ENCODE data around the gene CRAMP1. TPM values are rescaled to one million over a fixed set of nuclear protein-coding genes. Genes with fewer than 3 reads are reported as not detected.

CRAMP1 gene
- total RNA-seq, 1 donor from 2014 or later, result 10.0 TPM

DNA sequence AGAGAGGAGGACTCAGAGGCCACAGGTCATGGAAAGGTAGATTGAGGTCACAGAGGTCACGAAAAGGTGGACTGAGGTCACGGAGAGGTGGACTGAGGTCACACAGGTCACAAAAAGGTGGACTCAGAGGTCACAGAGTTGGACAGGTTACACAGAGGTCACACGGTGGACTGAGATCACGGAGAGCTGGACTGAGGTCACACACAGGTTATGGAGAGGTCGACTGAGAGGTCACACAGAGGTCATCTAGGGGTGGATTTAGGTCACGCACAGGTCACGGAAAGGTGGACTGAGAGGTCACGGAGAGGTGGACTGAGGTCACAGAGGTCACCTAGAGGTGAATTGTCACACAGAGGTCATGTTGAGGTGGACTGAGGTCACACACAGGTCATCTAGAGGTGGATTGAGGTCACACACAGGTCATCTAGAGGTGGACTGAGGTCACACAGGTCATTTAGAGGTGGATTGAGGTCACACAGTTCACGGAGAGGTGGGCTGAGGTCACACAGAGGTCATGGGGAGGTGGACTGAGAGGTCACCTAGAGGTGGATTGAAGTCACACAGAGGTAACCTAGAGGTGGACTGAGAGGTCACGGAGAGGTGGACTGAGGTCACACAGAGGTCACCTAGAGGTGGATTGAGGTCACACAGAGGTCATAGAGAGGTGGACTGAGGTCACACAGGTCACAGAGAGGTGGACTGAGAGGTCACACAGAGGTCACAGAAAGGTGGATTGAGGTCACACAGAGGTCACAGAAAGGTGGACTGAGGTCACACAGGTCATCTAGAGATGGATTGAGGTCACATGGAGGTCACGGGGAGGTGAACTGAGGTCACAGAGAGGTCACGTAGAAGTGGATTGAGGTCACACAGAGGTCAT lies 39.2 kb downstream of the CRAMP1 start:
- ATAC-seq (ENCODE audit: poor library complexity), result no peak
- intact Hi-C loops (cut with DNase I), result no loop called here
- no peak for DNase-seq

DNA sequence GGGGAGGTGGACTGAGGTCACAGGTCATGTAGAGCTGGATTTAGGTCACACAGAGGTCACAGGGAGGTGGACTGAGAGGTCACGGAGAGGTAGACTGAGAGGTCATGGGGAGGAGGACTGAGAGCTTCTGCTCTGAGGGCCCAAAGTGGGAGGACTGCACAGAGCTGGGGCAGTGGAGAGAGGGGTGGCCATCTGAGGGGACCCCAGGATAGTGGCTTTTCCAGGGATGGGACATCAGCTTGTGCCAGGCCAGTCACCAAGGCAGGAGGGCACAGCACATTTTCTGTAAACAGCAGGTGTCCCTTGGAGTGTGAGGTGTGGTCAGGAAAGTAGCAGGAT lies 39.8 kb downstream of the CRAMP1 start:
- intact Hi-C loops (cut with DNase I), result no loop called here
- DNase-seq (no peak), ATAC-seq (ENCODE audit: poor library complexity) (no peak)

DNA sequence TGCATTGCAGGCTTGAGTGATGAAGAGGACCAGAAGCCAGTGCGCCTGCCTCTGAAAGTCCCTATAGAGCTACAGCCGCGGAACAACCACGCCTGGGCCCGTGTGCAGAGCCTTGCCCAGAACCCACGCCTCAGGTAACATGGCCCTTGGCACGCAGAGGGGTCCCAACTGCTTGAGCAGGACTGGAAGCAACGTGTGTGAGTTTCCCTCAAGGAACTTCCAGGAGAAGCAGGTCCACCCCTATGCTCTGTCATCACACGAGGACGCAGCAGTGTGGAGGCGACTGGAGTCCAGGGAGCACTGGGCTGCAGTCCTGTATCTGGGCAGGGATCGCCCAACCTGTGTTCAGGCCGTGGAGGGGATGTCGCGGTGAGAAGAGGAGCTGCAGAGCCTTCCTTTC lies 40.9 kb downstream of the CRAMP1 start:
- no peak for DNase-seq
- intact Hi-C loops (cut with DNase I), result no loop called here
- ATAC-seq (ENCODE audit: poor library complexity), result no peak

DNA sequence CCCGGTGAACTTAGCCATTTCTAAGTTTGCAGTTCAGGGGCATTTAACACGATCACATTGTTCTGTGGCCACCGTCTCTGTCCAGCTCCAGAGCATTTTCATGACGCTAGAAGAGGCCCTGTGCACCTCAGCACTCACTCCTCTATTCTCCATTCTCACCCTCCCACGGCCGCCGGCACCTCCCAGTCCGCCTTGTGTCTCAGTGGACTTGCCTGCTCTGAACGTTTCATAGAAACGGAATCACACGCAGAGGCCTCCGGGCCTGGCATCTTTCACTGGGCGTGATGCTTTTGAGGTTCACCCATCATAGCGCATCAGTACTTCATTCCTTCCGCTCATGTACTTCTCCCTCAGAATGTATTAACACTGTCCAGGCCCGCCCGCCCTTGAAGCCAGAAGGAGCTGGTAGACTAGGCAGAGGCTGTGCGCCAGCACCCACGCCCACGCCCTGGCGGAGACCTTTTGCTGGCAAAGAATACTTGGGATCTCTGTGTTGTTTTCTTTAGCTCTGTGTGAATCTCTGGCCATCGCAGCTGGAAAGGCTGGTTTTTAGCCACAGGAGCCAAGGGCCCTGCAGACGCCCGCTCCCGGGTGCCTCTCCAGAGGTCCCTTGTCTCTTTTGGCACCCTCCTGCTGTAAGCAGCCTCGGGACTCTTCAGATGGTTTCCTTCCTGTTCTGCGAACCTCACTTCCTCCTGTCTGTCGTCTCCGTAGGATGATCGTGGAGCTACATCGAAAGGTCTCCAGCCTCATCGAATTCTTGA lies 42.5 kb downstream of the CRAMP1 start:
- intact Hi-C loops (cut with DNase I), result no loop called here
- ATAC-seq (ENCODE audit: poor library complexity) (no peak), DNase-seq (no peak)

DNA sequence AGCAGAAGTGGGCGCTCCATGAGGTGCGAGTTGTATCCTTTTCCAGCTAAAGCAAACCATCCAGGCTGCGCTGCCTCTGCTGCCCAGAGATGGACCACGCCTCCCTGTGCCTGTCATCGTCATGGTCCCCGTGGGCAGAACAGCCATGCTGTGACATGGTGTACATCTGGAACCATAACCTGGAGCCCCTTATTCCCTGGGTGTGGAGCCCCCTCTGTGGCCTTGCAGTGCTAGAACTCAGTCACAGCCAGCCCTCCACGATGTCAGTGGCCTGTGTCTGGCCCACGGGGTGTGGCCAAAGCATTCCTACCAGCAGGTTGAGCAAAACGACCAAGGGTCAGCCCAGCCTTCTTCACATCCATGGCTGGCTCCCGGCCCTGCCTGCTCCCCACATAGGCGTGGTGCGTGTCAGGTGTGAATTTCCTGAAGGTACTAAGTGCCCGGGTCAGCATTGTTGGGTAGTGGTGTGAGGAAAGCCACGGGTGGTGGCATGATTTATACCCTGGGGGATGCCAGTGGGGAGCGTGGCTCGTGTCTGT lies 43.2 kb downstream of the CRAMP1 start:
- ATAC-seq (ENCODE audit: poor library complexity), result no peak
- intact Hi-C loops (cut with DNase I), result no loop called here
- no peak for DNase-seq

DNA sequence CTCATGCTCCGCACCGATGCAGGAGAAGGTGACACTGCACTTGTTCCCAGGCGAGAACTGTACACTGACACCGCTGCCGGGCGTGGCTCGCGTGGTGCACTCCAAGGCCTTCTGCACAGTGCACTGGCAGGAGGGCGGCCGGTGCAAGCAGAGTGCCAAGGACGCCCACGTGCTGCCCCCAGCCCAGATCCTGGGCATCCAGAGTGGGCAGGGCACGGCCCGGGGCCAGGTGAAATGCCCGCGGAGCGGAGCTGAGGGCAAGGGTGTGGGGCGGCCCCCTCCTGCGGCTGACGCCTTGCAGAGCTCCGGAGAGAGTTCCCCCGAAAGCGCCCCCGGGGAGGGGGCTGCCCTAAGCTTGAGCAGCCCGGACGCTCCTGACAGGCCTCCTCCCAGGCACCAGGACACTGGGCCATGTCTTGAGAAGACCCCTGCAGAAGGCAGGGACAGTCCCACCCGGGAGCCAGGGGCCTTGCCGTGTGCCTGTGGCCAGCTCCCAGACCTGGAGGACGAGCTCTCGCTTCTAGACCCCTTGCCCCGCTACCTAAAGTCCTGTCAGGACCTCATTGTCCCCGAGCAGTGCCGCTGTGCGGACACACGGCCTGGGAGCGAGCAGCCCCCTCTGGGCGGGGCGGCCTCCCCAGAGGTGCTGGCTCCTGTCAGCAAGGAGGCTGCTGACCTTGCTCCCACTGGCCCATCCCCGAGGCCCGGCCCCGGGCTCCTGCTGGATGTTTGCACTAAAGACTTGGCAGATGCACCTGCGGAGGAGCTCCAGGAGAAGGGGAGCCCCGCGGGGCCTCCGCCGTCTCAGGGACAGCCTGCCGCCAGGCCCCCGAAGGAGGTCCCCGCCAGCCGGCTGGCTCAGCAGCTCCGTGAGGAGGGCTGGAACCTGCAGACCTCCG lies 44.0 kb downstream of the CRAMP1 start:
- DNase-seq (peak; percentile 37), ATAC-seq (ENCODE audit: poor library complexity) (no peak)
- intact Hi-C loops (cut with DNase I), result no loop called here

DNA sequence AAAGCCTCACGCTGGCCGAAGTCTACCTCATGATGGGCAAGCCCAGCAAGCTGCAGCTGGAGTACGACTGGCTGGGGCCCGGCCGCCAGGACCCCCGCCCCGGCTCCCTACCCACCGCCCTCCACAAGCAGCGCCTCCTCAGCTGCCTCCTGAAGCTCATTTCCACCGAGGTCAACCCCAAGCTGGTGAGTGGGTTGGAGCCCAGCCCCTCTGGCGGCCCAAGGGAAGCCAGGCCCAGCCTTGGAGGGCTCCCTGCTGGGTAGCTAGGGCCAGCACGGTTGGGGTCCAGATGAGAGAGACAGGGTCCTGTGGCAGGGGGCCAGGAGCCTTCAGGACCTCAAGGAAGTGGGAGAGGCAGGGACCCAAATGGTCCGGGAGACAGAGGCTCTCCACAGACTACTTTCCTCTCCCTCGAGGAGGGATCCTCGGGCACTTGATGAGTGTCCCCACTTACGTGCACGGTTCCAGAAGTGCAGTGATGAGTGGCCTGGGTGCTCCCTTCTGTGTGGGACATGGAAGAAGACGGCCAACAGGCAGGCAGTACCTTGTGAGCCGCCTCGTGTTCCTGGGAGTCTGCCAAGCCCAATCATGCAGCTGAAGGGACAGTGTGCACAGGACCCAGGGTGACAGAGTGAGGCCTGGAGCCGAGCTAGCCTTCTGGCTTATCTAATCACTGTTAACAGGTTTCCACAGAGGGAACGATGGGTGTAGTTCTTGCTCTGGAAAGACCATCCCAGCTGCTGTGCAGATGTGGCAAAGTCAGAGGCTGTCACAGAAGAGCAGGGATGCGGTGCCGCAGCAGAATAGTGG lies 44.9 kb downstream of the CRAMP1 start:
- DNase-seq (peak; percentile 84), ATAC-seq (ENCODE audit: poor library complexity) (peak; percentile 92)
- intact Hi-C loops (cut with DNase I), result no loop called here

DNA sequence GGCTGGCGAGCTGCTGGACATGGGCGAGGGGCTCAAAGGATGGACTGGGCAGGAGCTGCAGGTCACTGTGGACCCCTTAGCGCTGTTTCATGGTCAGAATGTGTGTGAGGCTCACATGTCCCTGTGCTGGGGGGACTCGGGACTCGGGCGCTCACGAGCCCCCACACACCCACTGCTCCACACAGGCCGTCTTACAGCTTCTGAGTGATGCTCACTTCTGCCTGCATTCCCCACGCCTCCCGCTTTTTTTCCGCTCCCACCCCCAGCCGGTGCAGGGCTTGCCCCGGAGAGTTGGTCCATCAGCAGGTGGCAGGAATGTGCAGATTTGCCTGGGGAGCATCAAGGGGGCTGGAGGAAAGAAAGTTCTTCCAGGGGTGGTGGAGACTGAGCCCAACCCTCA lies 45.7 kb downstream of the CRAMP1 start:
- DNase-seq (peak; percentile 36), ATAC-seq (ENCODE audit: poor library complexity) (no peak)
- intact Hi-C loops (cut with DNase I), result no loop called here

DNA sequence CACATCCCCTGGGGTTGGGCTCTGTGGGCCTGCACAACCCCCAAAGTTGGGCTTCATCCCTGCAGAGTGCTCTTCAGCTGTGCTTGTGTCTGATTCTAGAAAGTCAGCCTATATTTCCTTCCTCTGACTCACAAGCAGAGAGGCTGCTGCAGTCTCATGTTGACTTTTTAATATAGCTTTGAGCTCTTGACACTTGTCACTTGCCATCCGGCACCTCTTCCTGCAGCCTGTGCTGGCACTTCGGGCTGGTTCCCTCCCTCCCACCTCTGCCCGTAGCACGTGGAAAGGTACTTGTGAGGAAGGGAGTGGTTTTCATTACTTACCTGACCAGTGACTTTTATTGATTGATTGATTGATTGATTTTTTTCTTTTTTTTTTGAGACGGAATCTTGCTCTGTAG lies 46.9 kb downstream of the CRAMP1 start:
- intact Hi-C loops (cut with DNase I), result no loop called here
- ATAC-seq (ENCODE audit: poor library complexity), result no peak
- no peak for DNase-seq

DNA sequence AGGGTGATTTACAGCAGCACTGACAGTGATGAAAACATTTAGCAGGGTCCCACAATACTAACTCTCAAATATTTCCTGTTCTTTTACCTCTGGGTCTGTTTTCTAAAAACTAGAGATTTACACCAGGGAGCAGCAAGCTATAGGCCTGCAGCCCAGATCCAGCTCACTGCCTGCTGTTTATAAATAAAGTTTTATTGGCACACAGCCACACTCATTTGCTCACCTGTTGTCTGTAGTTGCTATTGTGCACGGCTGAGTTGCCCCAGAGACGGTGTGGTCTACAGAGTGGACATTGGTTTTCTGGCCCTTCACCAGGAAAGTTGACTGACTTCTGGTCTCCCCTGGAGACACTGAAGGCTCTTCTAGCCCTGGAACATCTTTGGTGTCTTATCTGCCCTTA lies 49.7 kb downstream of the CRAMP1 start:
- ATAC-seq (ENCODE audit: poor library complexity) (no peak), DNase-seq (no peak)
- intact Hi-C loops (cut with DNase I), result no loop called here

DNA sequence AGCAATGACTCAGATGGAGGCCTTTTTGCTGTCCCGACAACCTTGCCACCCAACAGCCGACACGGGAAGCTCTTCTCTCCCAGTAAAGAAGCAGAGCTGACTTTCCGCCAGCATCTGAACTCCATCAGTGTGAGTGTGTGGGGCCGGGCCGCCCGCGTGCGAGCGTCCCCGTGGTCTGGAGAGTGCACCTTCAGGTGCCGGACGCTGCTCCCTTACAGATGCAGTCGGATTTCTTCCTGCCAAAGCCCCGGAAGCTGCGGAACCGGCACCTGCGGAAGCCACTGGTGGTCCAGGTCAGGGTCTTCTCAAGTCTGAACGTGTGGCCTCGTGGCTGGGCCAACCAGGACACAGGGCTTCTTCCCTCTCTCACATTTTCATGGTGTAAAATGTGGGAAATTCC lies 50.4 kb downstream of the CRAMP1 start:
- DNase-seq (no peak), ATAC-seq (ENCODE audit: poor library complexity) (no peak)
- intact Hi-C loops (cut with DNase I), result no loop called here

DNA sequence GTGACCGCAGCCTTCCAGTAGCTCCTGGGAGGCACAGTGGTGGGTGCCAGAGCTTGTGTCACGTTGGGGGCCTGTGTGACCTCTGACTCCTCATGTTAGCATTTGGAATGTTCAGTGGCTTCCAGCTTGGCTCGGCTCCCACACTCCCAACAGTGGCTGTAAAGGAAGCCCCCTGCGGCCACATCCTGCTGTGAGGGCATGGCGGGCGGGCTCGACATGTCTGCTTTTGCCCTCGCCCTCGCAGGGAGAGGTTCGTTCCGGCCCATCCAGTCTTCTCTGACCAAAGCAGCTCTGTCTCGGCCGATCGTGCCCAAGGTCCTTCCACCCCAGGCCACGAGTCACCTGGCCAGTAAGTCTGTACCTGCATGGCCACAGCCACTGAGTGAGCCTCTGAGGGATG lies 53.7 kb downstream of the CRAMP1 start:
- intact Hi-C loops (cut with DNase I), result no loop called here
- DNase-seq (peak; percentile 35), ATAC-seq (ENCODE audit: poor library complexity) (no peak)

DNA sequence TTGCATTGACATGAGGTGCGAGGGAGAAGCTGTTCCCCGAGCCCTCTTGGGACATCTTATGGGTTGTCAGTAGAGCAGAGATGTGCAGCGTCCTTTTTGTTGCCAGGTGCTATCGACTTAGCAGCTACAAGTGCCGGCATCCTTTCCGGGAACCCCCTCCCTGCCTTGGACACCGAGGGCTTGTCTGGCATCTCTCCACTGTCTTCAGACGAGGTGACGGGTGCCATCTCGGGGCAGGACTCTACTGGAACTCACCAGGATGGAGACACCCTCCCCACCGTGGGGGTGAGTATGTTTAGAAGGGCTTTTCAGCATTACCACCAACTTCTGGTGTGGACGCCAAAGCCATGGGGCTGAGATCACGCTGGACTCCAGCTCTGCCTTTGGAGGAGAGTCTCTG lies 54.2 kb downstream of the CRAMP1 start:
- intact Hi-C loops (cut with DNase I), result no loop called here
- ATAC-seq (ENCODE audit: poor library complexity), result no peak

DNA sequence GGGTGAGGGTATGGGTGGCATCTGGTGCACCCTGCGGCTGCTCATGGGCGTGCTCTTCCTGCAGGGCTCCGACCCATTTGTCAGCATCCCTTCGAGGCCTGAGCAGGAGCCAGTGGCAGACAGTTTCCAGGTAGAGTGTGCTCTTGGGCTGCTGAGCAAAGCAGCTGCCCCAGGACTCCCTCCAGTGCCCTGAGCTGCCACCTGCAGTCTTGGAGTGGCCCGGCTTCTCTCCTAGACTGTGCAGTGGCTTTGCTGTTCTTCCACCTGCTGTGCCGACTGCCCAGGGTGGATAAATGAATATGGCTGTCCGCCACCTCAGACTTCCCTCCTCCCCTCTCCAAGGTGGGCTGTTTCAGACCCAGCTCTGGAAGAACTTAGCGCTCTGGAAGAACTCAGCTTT lies 55.1 kb downstream of the CRAMP1 start:
- intact Hi-C loops (cut with DNase I), result no loop called here
- DNase-seq (peak; percentile 22), ATAC-seq (ENCODE audit: poor library complexity) (no peak)

More for the DNA sequence above, 54.2 kb downstream of the CRAMP1 start:
- peak; percentile 15 for DNase-seq

DNA sequence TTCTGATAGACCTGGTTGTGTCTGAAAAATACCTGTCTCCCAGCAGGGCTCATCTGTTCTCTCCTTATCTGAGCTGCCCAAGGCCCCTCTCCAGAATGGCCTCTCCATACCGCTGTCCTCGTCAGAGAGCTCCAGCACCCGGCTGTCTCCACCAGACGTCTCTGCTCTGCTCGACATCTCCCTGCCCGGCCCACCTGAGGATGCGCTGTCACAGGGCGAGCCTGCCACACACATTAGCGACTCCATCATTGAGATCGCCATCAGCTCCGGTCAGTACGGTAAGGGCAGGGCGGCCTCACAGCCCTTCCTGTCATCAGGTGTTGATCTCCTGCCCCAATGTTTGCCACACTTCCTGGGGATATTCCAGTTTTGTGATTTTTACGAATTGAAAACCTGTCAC lies 55.8 kb downstream of the CRAMP1 start:
- intact Hi-C loops (cut with DNase I), result no loop called here
- DNase-seq (peak; percentile 32), ATAC-seq (ENCODE audit: poor library complexity) (no peak)

DNA sequence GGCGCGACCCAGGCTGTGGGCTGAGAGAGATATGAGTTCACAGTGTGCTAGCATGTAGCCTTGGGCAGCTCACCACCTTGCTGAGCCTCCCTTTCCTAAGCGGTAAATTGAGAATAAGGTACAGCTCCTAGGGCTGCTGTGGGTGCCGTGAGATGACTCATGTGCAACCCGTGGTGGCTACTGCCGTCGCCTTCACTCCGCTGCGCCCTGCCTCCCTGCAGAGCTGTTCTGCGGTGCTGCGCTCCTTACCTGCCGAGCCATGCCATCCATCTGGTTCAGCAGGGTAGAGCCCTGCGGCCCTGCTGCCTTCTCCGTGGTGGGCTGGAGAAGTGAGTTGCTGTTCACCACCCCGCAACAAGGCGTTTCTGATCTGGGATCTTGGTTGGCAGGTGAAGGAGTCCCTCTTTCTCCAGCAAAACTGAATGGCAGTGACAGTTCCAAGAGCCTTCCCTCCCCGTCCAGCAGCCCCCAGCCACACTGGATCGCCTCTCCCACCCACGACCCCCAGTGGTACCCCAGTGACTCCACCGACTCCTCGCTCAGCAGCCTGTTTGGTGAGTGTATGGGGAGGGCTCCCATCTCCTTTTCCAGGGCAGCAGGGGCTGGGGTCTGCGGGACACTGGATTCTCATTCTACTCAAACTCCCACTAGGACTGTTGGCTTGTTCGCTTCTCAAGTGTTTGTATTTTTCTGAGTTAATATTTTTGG lies 56.6 kb downstream of the CRAMP1 start:
- intact Hi-C loops (cut with DNase I), result no loop called here
- peak; percentile 15 for DNase-seq
- ATAC-seq (ENCODE audit: poor library complexity), result no peak

DNA sequence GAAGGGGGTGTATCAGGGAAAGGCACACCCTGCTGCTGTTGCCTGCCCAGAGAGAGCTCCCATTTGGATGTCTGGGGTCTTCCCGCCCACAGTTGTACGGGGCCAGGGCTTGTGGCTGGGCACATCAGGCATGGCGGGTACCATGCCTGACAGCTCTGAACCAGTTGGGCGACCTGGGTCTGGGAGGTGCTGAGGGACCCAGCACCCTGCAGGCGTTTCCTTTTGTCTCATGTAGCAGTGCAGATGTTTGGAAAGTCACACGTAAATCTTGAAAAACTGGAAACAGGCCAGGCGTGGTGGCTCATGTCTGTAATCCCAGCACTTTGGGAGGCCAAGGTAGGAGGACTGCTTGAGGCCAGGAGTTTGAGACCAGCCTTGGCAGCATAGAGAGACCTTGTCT lies 57.5 kb downstream of the CRAMP1 start:
- ATAC-seq (ENCODE audit: poor library complexity) (no peak), DNase-seq (no peak)
- intact Hi-C loops (cut with DNase I), result no loop called here

DNA sequence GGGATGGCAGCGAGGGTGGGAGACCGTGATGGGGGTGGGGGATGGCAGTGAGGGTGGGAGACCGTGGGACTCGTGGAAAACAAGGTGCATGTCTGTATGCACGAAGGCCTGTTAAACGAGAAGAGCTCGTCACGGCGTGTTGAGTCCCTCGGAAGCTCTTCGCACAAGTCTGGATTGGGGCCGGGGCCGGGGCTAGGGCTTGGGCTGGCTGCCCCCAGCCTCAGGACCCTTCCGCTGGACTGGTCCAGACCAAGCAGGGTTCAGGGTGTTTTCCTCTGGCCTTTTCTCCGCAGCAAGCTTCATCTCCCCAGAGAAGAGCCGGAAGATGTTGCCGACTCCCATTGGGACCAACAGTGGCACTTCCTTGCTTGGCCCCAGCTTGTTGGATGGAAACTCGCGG lies 58.2 kb downstream of the CRAMP1 start:
- ATAC-seq (ENCODE audit: poor library complexity) (no peak), DNase-seq (peak; percentile 3)
- intact Hi-C loops (cut with DNase I), result no loop called here

All from Right ventricle myocardium superior (tissue), 1 donor.